Measurements from ENCODE around the gene DGKA.
"Not testable (repeated sequence)": the region's sequence is repeated elsewhere in the genome, so short reads cannot be mapped to it uniquely, and the experiment has no call there.

The DGKA gene

DNA sequence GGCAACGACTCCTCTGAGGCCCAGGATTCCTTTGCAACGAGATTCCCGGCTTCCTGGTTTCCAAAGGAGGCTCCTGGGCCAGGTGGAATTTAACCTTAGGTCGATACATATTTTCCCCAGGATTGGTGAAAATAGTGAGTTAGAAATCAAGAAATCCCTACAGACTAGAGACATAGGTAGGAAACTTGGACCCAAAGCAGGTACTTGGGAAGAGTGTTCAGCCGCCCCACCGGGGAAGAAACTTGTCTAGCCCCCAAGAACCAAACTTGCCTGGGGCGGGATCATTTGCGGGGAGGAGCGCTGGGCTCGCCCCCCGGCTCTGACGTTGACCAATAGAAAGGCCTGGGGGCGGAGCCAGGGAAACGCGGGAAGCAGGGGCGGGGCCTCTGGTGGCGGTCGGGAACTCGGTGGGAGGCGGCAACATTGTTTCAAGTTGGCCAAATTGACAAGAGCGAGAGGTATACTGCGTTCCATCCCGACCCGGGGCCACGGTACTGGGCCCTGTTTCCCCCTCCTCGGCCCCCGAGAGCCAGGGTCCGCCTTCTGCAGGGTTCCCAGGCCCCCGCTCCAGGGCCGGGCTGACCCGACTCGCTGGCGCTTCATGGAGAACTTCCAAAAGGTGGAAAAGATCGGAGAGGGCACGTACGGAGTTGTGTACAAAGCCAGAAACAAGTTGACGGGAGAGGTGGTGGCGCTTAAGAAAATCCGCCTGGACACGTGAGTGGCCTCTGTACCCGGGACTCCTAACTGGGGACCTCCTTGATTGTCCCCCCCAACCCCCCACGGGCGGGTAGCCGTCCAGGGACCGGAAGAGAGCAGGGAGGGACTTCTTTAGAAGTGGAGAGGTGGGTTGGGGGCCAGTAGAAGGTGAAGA, 35.7 kb downstream of the DGKA start, which contains the start of gene CDK2:
Gene CDK2 (plus strand): TSS at position 423 of the 874 bp plus-strand sequence. CDS start 179 bp downstream, at position 602.
- DNase-seq (ENCODE audit: low spot score) = peak; percentile 56
- peak; percentile 41 for FAIRE-seq

DNA sequence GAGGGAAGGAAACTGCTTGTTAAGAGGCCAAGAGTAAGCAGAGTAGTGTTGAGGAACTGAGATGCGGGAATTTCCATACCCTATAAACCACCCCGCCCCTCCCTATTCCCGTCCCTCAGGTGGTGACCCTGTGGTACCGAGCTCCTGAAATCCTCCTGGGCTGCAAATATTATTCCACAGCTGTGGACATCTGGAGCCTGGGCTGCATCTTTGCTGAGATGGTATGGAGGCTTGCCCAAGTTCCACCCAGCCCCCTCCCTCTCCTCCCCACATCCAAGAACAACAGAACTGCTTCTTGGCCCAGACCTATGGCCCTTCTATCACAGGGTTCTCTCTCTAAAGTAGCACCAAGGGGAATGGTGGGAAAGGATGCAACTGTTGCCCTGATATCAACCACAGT, 38.4 kb downstream of the DGKA start:
- DNase-seq (ENCODE audit: low spot score) (no peak), FAIRE-seq (no peak)

DNA sequence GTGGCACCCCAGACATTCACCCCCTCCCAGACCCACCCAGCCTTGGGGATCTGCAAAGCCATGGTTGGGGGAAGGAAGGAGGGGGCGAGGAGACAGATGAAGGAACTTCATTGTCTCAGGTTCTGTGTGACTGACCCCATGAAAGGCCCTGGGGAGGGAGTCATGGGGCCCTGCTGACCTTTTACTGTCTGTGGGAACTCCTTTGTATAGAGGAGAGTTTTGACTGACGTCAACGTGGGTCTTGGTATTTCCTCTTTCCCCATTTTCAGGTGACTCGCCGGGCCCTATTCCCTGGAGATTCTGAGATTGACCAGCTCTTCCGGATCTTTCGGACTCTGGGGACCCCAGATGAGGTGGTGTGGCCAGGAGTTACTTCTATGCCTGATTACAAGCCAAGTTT, 39.8 kb downstream of the DGKA start:
- no peak for FAIRE-seq
- no peak for DNase-seq (ENCODE audit: low spot score)

DNA sequence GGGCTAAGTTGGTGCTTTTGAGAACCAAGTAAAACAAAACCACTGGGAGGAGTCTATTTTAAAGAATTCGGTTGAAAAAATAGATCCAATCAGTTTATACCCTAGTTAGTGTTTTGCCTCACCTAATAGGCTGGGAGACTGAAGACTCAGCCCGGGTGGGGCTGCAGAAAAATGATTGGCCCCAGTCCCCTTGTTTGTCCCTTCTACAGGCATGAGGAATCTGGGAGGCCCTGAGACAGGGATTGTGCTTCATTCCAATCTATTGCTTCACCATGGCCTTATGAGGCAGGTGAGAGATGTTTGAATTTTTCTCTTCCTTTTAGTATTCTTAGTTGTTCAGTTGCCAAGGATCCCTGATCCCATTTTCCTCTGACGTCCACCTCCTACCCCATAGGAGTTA, 41.1 kb downstream of the DGKA start:
- FAIRE-seq (no peak), DNase-seq (ENCODE audit: low spot score) (no peak)

DNA sequence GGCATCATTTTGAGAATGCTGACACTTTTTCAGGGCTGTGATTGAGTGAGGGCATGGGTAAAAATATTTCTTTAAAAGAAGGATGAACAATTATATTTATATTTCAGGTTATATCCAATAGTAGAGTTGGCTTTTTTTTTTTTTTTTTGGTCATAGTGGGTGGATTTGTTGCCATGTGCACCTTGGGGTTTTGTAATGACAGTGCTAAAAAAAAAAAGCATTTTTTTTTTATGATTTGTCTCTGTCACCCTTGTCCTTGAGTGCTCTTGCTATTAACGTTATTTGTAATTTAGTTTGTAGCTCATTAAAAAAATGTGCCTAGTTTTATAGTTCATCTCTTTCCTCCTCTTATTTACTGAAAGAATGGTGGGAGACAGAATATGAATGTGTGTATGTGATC, 41.5 kb downstream of the DGKA start:
- no peak for DNase-seq (ENCODE audit: low spot score)
- no peak for FAIRE-seq

DNA sequence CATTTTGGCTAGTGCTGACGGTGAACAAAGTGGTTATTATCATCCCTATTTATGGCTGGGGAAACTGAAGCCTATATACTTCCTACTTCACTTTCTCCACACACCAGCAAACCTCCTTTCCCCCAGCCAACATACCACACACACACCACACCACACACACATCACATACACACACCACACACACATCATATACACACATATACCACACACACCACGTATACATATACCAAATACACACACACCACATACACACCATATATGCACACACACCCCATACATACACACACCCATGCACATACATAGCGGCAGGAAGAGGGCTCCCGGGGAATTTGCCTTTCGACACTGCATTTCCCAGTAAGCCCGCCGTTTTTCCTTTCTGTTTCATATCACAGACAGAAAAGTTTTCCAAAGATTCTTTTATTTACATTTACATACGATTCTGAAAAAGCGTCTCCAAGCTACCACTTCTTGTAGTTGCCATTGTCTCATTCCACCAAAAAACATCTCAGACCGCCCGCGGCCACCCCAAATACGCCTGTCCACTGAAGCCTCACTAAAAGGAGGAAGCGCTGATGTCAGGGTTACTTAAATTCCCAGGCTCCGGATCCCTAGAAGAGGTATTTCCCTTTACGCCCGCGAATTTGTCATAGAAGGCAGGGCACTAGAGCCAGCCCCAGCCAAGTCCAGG, 42.1 kb downstream of the DGKA start:
- FAIRE-seq (no peak), DNase-seq (ENCODE audit: low spot score) (no peak)

DNA sequence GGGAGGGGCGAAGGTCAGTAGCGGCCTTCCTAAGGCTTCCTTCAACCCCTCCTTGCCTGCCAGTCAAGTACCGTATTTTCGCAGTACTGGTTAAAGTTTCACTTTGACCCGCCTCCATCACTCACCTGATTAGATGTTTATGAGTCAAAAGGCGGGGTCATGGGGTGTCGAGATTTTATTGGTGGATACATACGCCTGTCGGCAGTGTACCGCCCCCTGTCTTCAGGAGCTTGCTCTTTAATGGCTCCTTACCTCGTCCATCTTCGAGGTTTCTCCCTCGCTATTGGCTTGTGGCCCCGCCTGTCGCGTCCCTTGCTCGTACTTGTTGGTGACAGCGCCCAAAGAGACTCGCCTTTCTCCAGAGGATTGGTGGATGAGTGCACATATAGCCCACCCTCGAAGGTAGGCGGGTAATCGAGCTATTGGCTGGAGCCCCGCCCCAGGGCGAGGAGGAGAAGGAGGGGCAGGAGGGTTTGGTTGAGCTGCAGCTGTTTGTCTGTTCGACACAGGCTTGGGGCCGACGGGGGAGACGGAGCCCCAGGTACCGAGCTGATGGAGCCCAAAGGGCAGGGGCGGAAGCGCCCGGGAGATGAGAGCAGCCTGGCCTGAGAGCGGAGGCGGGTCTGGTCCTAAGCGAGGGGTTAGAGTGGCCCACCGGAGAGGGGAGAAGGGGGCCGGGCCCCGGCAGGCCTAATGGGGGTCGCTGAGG, 42.8 kb downstream of the DGKA start, which contains the start of gene RAB5B:
Gene RAB5B (plus strand): TSS at position 480 of the 709 bp plus-strand sequence. CDS start 12,883 bp downstream, outside the sequence.
- DNase-seq (ENCODE audit: low spot score) (peak; percentile 100), FAIRE-seq (peak; percentile 96)

DNA sequence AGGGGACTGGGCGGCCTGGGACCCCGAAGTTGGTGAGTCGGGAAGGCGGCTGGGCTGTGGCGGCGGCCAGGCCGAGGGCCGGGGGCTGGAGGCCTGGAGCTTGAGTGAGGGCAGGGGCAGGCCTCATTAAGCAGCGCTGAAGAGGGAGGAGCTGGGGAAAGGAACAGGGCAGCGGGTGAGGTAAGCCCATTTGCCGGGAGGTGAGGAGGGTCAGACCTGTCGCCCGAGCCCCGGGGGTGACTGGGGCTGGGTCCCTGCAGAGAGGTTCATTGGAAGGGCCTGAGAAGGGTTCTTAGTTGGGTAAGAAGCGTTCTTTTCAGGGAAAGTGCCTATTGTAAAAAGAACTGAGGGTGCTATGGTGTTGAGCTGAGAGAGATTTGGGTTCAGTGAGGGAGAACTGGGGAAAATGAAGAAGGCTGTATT, 43.4 kb downstream of the DGKA start:
- FAIRE-seq (no peak), DNase-seq (ENCODE audit: low spot score) (no peak)

DNA sequence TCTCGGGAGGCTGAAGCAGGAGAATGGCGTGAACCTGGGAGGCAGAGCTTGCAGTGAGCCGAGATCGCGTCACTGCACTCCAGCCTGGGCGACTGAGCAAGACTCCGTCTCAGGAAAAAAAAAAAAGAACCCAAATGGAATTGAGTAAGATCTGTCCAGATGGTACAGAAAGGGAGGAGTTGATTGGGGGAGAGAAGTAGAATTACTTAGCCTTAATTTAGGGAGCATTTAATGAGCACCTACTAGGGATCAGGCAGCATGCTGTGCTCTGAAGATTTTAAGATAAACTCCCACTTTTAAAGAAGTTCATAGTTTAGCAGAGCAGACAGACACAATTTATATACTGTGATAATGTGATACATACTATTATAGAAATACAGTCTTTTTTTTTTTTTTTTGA, 47.4 kb downstream of the DGKA start:
- FAIRE-seq = no peak
- DNase-seq (ENCODE audit: low spot score) = no peak

DNA sequence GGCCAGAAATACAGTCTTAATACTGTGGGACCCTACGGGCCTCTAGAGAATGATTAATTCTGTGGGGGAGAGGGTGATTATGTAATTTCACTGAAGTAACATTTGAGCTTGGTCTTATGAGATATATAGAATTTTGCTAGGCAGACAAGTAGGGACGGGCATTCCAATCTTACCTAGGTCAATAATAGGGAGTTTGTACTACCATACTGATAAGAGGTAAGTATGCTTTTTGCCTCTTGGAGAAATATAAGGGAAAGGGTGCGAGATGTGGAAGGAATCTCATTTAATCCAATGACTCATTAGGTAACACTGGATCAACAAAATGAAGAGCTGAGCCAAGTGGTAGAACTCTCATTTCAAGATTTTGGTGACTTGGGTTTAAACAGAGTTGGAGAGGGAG, 48.1 kb downstream of the DGKA start:
- FAIRE-seq (no peak), DNase-seq (ENCODE audit: low spot score) (no peak)

DNA sequence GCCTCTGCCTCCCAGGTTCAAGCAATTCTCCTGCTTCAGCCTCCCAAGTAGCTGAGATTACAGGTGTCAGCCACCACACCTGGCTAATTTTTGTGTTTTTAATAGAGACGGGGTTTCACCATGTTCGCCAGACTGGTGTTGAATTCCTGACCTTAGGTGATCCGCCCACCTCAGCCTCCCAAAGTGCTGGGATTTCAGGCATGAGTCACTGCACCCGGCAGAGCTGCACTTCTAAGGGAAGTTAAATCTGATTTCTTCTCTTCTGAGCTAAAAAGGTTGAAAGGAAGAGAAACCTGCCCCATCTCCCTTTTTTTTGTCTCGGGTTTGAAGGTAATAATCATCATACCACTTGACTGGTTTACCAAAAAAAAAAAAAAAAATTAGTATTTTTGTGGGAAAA, 50.9 kb downstream of the DGKA start:
- DNase-seq (ENCODE audit: low spot score) = not testable (repeated sequence)

DNA sequence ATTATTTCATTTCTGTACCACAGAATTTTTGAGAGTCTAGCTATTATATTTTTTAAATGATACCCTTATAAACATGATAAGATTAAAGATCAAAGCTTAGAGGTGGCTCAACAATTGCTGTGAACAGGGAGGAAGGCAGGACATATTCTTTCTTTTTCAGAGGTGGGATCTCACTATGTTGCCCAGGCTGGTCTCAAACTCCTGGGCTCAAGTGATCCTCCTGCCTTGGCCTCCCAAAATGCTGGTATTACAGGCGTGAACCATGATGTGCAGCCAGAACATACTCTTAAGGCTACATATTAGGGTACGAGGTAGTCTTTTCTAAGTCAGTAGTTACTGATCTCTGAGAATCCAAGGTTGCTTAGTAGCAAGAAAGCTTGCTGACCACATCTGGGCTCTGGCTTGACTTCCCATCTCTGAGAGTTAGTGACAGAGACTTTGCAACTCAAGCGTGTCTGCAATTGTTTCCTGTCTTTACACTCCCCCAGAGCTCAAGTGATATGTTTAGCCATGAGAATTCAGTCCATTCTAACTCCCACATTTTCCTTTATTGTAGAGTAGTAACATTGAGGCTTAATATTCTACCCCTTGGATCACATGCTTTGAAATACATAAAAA, 51.5 kb downstream of the DGKA start:
- DNase-seq (ENCODE audit: low spot score) (peak; percentile 61), FAIRE-seq (peak; percentile 57)

More for the DNA sequence above, 50.9 kb downstream of the DGKA start:
- FAIRE-seq = not testable (repeated sequence)

DNA sequence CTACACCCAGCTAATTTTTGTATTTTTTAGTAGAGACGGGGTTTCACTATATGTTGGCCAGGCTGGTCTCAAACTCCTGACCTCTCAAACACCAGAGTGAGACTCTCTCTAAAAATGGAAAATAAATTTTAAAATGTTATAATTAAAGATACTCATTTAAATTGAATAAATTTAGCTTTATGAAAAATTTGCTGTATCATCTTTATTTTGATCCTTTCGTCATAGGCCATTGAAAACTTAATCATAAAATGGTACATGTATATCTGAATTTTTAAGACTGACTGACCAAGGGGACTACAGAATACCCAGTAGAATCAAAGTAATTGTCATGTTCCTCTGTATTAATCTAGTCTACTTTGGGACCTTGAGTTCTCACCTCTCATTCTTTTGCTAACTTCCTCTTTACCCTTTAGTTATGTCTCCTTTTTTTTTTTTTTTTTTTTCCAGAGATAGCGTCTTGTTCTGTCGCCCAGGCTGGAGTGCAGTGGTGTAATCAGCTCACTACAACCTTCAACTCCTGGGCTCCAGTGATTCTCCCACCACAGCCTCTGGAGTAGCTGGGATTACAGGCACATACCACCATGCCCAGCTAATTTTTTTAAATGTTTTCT, 52.4 kb downstream of the DGKA start:
- DNase-seq (ENCODE audit: low spot score) = no peak
- no peak for FAIRE-seq

DNA sequence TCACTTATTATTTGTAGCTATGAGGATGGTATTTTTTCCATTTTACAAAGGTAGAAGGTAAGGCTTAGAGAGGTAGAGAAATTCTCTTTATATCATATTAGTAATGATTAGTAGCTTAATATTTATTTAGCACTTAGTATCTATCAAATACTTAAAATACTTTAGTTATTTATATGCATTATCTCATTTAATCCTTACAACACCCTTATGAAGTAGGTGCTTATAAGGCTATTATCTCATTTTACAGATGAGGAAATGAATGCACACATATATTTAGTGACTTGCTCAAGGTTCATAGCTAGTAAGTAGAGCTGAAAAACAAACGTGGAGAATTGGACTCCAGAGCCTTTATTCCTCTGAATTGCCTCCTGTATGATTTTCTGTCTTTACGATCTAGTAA, 53.9 kb downstream of the DGKA start:
- no peak for DNase-seq (ENCODE audit: low spot score)
- FAIRE-seq = no peak

DNA sequence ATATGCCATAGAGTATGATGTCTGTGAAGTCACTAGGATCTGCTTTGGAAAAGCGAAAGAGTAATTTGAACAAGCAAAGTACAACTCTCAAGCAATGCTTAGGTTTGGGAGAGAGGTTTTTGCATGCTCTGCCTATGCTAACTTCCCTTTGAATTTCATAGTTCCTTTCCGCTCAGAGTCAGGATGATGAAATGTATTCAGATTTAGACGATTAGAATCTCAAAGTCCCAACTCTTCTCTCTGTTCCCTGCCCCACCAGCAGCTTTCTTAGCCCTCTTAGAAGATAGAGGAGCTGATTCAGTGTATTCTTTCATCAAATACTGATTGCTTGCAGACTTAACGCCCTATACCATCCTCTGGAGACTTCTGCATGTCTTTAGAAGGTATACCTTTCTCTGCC, 54.4 kb downstream of the DGKA start:
- DNase-seq (ENCODE audit: low spot score) = no peak
- FAIRE-seq = no peak

DNA sequence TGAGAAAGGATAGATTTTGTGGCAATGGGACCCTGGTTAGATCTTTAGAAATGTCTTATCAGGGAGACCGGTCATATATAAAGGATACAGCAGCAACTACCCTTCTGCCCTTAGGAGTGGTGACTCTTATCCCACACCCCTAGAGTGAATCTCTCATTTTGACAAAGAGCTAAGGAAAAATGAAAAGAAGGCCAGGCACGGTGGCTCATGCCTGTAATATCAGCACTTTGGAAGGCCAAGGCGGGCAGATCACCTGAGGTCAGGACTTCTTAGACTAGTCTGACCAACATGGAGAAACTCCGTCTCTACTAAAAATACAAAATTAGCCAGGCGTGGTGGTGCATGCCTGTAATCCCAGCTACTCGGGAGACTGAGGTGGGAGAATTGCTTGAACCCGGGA, 55.0 kb downstream of the DGKA start:
- DNase-seq (ENCODE audit: low spot score); FAIRE-seq: not testable (repeated sequence)

DNA sequence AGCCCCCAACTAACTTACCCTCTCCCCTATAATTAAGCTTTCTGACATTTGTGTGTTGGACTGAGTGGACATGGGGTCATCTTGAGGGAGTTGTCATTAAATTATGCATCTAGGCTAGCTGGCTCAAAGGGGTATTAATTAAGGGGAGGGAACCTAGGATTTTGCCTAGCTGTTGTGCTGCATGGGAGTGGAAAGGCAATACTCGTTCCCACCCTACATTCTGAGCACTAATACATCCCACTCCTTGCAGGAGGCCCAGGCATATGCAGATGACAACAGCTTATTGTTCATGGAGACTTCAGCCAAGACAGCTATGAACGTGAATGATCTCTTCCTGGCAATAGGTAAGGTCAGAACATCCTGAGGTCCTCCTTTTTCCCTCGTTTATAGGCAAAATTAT, 60.1 kb downstream of the DGKA start:
- no peak for FAIRE-seq
- no peak for DNase-seq (ENCODE audit: low spot score)

DNA sequence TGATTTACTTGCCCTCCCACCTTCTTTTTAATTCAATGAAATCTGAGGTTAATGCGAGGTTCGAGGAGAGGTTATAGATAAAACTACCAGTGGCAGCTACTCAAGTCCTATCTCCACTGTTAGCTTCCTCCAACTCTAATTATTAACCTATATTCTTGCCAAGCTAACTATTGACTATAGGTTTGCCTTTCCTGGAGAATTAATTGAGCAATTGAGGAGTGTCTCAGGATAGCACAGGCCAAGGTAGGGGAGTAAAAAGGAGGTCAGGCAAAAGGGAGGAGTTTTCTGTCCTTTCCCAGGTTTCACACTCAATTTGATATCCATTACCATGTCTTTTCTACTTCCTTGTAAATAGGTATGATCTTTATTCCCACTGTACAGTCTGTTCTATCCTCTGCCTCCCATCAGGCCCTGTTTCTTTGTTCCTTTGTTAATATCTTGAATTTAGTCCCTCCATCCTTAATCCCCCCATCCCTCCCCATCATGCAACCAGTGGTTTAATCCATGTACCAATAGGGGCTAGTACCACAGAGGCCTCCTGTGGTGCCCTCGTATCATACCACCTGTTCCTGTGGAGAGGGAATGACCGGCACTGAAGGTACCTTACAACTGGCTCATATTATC, 62.4 kb downstream of the DGKA start:
- no peak for FAIRE-seq

DNA sequence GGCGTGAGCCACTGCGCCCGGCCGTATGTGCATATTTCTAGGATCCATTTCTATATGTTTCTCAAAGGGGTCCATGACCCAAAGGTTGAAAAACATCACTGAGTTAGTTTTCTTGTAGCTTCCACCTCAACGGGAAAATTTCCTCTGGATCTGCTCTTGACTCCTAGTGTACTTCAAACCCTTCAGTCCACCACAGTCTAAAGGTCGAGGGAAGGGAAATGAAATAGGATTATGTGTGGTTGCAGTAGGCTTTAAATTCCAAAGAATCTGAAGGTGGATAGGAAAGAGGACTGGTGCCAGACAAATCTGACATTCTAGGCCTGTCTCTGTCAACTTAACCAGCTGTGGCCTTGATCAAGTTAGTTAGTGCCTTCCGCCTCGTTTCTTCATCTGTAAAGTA, 64.4 kb downstream of the DGKA start:
- no peak for DNase-seq (ENCODE audit: low spot score)
- FAIRE-seq = no peak

More for the DNA sequence above, 62.4 kb downstream of the DGKA start:
- no peak for DNase-seq (ENCODE audit: low spot score)

DNA sequence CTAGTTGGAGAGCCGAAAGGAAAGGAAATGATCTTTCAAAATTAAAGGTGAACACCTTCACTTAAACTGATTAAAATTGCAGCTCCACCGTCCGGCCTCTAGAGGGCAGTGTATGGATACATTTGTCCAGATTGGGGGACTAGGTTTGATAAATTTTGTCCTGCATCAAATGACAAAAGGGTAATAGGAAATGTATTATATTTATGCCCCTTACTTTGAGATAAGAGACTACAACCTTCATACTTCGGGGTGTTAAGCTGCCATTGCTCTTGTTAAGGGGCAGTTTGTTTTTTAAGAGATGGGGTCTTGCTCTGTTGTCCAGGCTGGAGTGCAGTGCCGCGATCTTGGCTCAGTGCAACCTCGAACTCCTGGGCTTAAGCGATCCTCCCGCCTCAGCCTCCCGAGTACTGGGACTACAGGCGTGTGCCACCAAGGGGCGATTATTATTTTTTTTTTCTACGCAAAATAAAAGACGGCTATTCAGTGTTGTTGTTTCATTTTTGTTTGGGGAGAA, 65.3 kb downstream of the DGKA start:
- FAIRE-seq = peak; percentile 72
- DNase-seq (ENCODE audit: low spot score) = peak; percentile 55
